ENCODE results near the gene MYO1D. TPM values are rescaled to one million over a fixed set of nuclear protein-coding genes. Genes with fewer than 3 reads are reported as not detected.

The MYO1D gene
- total RNA-seq, 1 experiment from 2014 or later, result 57.2 TPM

- H3K36me3 Mint-ChIP-seq (ENCODE audit: insufficient read depth, unreplicated experiment), result no peaks in the 10 kb centered on the region
- CTCF ChIA-PET, result no interaction called here
Measured at GRCh38 chr17:32840241-32840640, 36.7 kb downstream of the MYO1D start.

DNA sequence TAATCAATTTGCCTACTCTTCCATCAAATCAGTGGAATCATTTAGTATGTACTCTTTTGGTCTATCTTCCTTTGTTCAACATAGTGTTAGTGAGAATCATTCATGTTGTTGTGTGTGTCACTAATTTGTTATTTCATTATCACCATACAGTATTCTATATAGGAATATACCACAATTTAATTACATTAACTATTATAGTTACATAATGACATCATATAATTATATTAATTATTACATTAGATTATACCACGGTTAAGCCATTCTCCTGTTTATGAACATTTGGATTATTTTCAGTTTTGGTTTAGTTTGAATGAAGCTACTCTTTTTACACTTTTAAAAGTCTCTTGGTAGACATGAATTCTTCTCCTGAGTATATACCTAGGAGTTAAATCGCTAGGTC lies 40.4 kb downstream of the MYO1D start:
- Mint-ChIP-seq H3K4me3 (ENCODE audit: low read depth, unreplicated experiment) (no peak overlapping the region), H3K9me3 (ENCODE audit: low read depth, unreplicated experiment) (no peaks in the 10 kb centered on the region), H3K36me3 (ENCODE audit: insufficient read depth, unreplicated experiment) (peaks cover 4% of the 10 kb centered on the region), H3K4me1 (ENCODE audit: low read depth, unreplicated experiment) (peaks cover 16% of the 10 kb centered on the region), H3K27me3 (ENCODE audit: unreplicated experiment) (no peaks in the 10 kb centered on the region), H3K27ac (ENCODE audit: unreplicated experiment) (no peak overlapping the region)
- intact Hi-C loops (cut with micrococcal nuclease; ENCODE audit: unreplicated experiment), result no loop called here
- DNase-seq, result no peak
- BruUV-seq (replicated peaks), result no TSS peak
- CTCF ChIA-PET, result interaction anchor here (0.7 to 1.0 kb wide), 2 partner anchors 8 to 42 kb away, joined by 3 to 5 read pairs; no protein-coding TSS in a partner anchor
- TF ChIP-seq, protein P1, sequence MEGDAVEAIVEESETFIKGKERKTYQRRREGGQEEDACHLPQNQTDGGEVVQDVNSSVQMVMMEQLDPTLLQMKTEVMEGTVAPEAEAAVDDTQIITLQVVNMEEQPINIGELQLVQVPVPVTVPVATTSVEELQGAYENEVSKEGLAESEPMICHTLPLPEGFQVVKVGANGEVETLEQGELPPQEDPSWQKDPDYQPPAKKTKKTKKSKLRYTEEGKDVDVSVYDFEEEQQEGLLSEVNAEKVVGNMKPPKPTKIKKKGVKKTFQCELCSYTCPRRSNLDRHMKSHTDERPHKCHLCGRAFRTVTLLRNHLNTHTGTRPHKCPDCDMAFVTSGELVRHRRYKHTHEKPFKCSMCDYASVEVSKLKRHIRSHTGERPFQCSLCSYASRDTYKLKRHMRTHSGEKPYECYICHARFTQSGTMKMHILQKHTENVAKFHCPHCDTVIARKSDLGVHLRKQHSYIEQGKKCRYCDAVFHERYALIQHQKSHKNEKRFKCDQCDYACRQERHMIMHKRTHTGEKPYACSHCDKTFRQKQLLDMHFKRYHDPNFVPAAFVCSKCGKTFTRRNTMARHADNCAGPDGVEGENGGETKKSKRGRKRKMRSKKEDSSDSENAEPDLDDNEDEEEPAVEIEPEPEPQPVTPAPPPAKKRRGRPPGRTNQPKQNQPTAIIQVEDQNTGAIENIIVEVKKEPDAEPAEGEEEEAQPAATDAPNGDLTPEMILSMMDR (IDR thresholded peaks at IDR 0.05; ENCODE audit: unreplicated experiment), result no peak

More at GRCh38 chr17:32840241-32840640, 36.7 kb downstream of the MYO1D start:
- no peak overlapping the region for H3K4me3 Mint-ChIP-seq (ENCODE audit: low read depth, unreplicated experiment)
- no peaks in the 10 kb centered on the region for H3K9me3 Mint-ChIP-seq (ENCODE audit: low read depth, unreplicated experiment)
- DNase-seq, result no peak
- BruUV-seq (replicated peaks), result no TSS peak
- peaks cover 3% of the 10 kb centered on the region for H3K4me1 Mint-ChIP-seq (ENCODE audit: low read depth, unreplicated experiment)
- H3K27me3 Mint-ChIP-seq (ENCODE audit: unreplicated experiment), result no peaks in the 10 kb centered on the region
- H3K27ac Mint-ChIP-seq (ENCODE audit: unreplicated experiment), result no peak overlapping the region
- intact Hi-C loops (cut with micrococcal nuclease; ENCODE audit: unreplicated experiment), result no loop called here
- TF ChIP-seq, protein P1 (IDR thresholded peaks at IDR 0.05; ENCODE audit: unreplicated experiment), result no peak

DNA sequence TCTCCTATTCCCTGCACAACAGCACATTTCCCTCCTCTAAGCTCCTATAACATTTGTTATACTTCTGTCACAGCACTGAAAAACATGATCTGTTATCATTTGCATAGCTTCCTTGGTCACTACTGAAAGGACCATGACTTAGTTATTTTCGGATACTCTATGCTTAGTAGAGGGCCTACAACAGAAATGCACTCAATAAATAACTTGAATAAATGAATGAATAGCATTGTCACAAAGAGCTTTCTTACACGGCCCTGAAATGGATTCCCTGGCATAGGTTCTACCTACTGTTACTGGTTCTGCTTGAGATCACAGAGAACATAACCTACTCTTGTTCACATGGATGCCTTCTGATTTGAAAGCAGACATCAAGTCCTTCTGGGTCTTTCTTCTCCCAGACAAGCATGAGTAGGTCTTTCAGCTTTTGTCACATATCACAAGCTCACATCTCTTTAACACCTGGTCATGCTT lies 41.6 kb downstream of the MYO1D start:
- no peaks in the 10 kb centered on the region for H3K9me3 Mint-ChIP-seq (ENCODE audit: low read depth, unreplicated experiment)
- intact Hi-C loops (cut with micrococcal nuclease; ENCODE audit: unreplicated experiment), result no loop called here
- no peak overlapping the region for H3K27ac Mint-ChIP-seq (ENCODE audit: unreplicated experiment)
- H3K27me3 Mint-ChIP-seq (ENCODE audit: unreplicated experiment), result no peaks in the 10 kb centered on the region
- no peak overlapping the region for H3K4me3 Mint-ChIP-seq (ENCODE audit: low read depth, unreplicated experiment)
- BruUV-seq (replicated peaks), result no TSS peak
- peaks cover 4% of the 10 kb centered on the region for H3K36me3 Mint-ChIP-seq (ENCODE audit: insufficient read depth, unreplicated experiment)
- peaks cover 16% of the 10 kb centered on the region for H3K4me1 Mint-ChIP-seq (ENCODE audit: low read depth, unreplicated experiment)
- TF ChIP-seq, protein P1 (IDR thresholded peaks at IDR 0.05; ENCODE audit: unreplicated experiment), result no peak
- no peak for DNase-seq
- CTCF ChIA-PET, result interaction anchor here (1.2 kb wide), 1 partner anchor 41 kb away, joined by 3 read pairs; no protein-coding TSS in a partner anchor

GRCh38 chr17:32834104-32834503 lies 42.8 kb downstream of the MYO1D start:
- no peak overlapping the region for H3K4me3 Mint-ChIP-seq (ENCODE audit: low read depth, unreplicated experiment)
- TF ChIP-seq, protein P1 (IDR thresholded peaks at IDR 0.05; ENCODE audit: unreplicated experiment), result no peak
- BruUV-seq (replicated peaks), result no TSS peak
- CTCF ChIA-PET, result no interaction called here
- no peak overlapping the region for H3K27ac Mint-ChIP-seq (ENCODE audit: unreplicated experiment)
- H3K36me3 Mint-ChIP-seq (ENCODE audit: insufficient read depth, unreplicated experiment), result peaks cover 4% of the 10 kb centered on the region
- no peak for DNase-seq
- no peaks in the 10 kb centered on the region for H3K27me3 Mint-ChIP-seq (ENCODE audit: unreplicated experiment)
- H3K9me3 Mint-ChIP-seq (ENCODE audit: low read depth, unreplicated experiment), result no peaks in the 10 kb centered on the region
- peaks cover 19% of the 10 kb centered on the region for H3K4me1 Mint-ChIP-seq (ENCODE audit: low read depth, unreplicated experiment)
- intact Hi-C loops (cut with micrococcal nuclease; ENCODE audit: unreplicated experiment), result no loop called here
